ENCODE measurements around the gene OR52D1. TPM values are rescaled to one million over a fixed set of nuclear protein-coding genes. Genes with fewer than 3 reads are reported as not detected.

OR52D1 gene
- total and polyA plus RNA-seq, 2 of the 8 experiments (the other 6 are each of a cell fraction or from before 2014, with no cell fraction given), result not detected

DNA sequence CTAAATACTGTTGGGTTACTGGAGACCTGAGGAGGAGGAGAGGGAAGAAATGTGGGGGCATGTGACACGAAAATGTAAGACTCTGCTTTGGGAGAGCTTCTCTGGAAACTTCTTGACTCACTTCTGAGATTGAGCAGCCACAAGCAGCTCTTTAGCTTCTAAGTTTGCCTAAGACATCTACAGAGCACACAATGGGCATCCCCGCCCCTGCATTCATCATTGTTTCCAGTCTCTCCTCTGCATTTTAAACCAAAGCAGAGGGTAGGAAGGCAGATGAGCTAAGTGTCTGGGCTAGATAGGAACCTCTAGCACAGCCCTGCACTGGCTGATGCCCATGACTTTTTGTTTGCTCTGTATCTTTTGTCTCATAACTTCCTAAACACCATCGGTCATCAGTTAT is 2.1 kb upstream of the OR52D1 start:
- 95% methylated on average over 3 of the region's 3 CpGs; no CpG with 5 or more reads in 1 of the 2 experiments for WGBS, 2 experiments (ENCODE audit: extremely low coverage in 1 of 2, insufficient coverage in 1 of 2, insufficient read length in 1 of 2, insufficient replicate concordance in 2 of 2, low coverage in 1 of 2, low lambda C conversion rate in 2 of 2, missing lambda C conversion rate in 1 of 2)
- no peak overlapping the region for H4K8ac ChIP-seq (ENCODE audit: extremely low read depth, insufficient read depth, low read length)
- no peak overlapping the region for H3K4ac ChIP-seq (replicated peaks; ENCODE audit: insufficient read length, low read depth, low read length)
- H3K14ac ChIP-seq (ENCODE audit: insufficient read length), result no peak overlapping the region
- H3K23me2 ChIP-seq (ENCODE audit: low read depth, low read length), result peaks cover 2% of the 10 kb centered on the region; the same call in 1 of the 2 replicates
- no peak for FAIRE-seq
- no peak overlapping the region for H2BK20ac ChIP-seq (ENCODE audit: low read length)
- POLR2A ChIA-PET (ENCODE audit: partially characterized antibody), result no interaction called here
- no peak overlapping the region for H3K9ac ChIP-seq (replicated peaks in 1 of 4; ENCODE audit: extremely low read depth in 1 of 4, low read depth in 3 of 4, low read length in 3 of 4)
- H4K20me1 ChIP-seq (replicated peaks in 1 of 2; ENCODE audit: control insufficient read depth in 1 of 2, insufficient read depth in 2 of 2, low read length in 2 of 2), result no peaks in the 10 kb centered on the region
- no peaks in the 10 kb centered on the region for H3K36me3 ChIP-seq (ENCODE audit: control insufficient read depth in 2 of 4, insufficient read depth in 4 of 4, low read length in 3 of 4)
- no peaks in the 10 kb centered on the region for H3K9me3 ChIP-seq (ENCODE audit: insufficient read depth in 2 of 2, low read depth in 1 of 2, low read length in 1 of 2)
- no peak overlapping the region for H2BK15ac ChIP-seq (ENCODE audit: low read length)
- H2AK5ac ChIP-seq (ENCODE audit: low read depth, low read length), result no peak overlapping the region
- no peak overlapping the region for H4K5ac ChIP-seq (ENCODE audit: insufficient read length, low read depth, low read length)
- H3K4me2 ChIP-seq (ENCODE audit: insufficient read depth in 1 of 2, low read depth in 2 of 2, low read length in 2 of 2), result no peak overlapping the region
- H3K27ac ChIP-seq (ENCODE audit: low read depth, low read length), result no peak overlapping the region
- H3K79me1 ChIP-seq (ENCODE audit: low read depth, low read length), result no peaks in the 10 kb centered on the region
- no peaks in the 10 kb centered on the region for H3K27me3 ChIP-seq (replicated peaks in 1 of 4; ENCODE audit: control insufficient read depth in 3 of 4, extremely low read depth in 1 of 4, insufficient read depth in 3 of 4, low read length in 3 of 4)
- H3K4me3 ChIP-seq (ENCODE audit: extremely low read depth in 1 of 4, insufficient read depth in 2 of 4, low read depth in 3 of 4, low read length in 4 of 4), result no peak overlapping the region
- no peaks in the 10 kb centered on the region for H3K79me2 ChIP-seq (ENCODE audit: control insufficient read depth in 1 of 2, insufficient read depth in 2 of 2, low read length in 2 of 2)
- no peak overlapping the region for H2BK5ac ChIP-seq (ENCODE audit: low read depth, low read length)
- no peaks in the 10 kb centered on the region for H3K4me1 ChIP-seq (replicated peaks in 1 of 4; ENCODE audit: control insufficient read depth in 3 of 4, insufficient read depth in 4 of 4, low read length in 3 of 4)
- no peak overlapping the region for H3K56ac ChIP-seq (replicated peaks; ENCODE audit: insufficient read length, low read depth, low read length)
- H4K91ac ChIP-seq (replicated peaks; ENCODE audit: insufficient read length, low read length), result no peak overlapping the region
- H2AFZ ChIP-seq (ENCODE audit: low read length), result peak overlapping the region; percentile 17; the same call in 1 of the 2 replicates
- H3K18ac ChIP-seq (ENCODE audit: extremely low read depth, low read length), result no peak overlapping the region
- CTCF ChIA-PET (ENCODE audit: partially characterized antibody), result interaction anchor here (0.5 to 2.2 kb wide), 5 partner anchors 10 to 645 kb away, joined by 3 to 10 read pairs (median 3); no protein-coding TSS in a partner anchor
- H3K23ac ChIP-seq (ENCODE audit: insufficient read length), result no peak overlapping the region
- H2BK12ac ChIP-seq (ENCODE audit: low read depth, low read length), result no peak overlapping the region
- H2BK120ac ChIP-seq (replicated peaks; ENCODE audit: low read depth, low read length), result no peak overlapping the region
- no peak for DNase-seq (ENCODE audit: low read depth in 1 of 2, low spot score in 2 of 2)
- TF ChIP-seq SUZ12 (IDR thresholded peaks at IDR 0.05; ENCODE audit: low read length) (no peak), EP300 (IDR thresholded peaks at IDR 0.05; ENCODE audit: borderline replicate concordance in 1 of 2, low read depth in 2 of 2, low read length in 2 of 2) (no peak), ASH2L (IDR thresholded peaks at IDR 0.05; ENCODE audit: low read length) (no peak), NANOG (IDR thresholded peaks at IDR 0.05; ENCODE audit: insufficient read depth, low read depth, low read length, poor library complexity, severe bottlenecking) (no peak), SIRT6 (IDR thresholded peaks at IDR 0.05; ENCODE audit: low read length) (no peak), RXRA (IDR thresholded peaks at IDR 0.05; ENCODE audit: insufficient read depth, low read depth, low read length) (no peak), SIX5 (IDR thresholded peaks at IDR 0.05; ENCODE audit: low read depth, low read length) (no peak), HDAC2 (IDR thresholded peaks at IDR 0.05; ENCODE audit: borderline replicate concordance in 1 of 2, low read depth in 2 of 2, low read length in 2 of 2) (no peak), SIN3A (conservative IDR thresholded peaks at IDR 0.05 in 1 of 2, IDR thresholded peaks at IDR 0.05 in 1 of 2; ENCODE audit: low read depth in 1 of 2, low read length in 2 of 2) (no peak), TAF7 (optimal IDR thresholded peaks at IDR 0.05; ENCODE audit: borderline replicate concordance, low read depth, low read length) (no peak), JUN (IDR thresholded peaks at IDR 0.05; ENCODE audit: low read depth, low read length) (no peak)
